Measurements from ENCODE around the gene DOK5.

DOK5 gene

DNA sequence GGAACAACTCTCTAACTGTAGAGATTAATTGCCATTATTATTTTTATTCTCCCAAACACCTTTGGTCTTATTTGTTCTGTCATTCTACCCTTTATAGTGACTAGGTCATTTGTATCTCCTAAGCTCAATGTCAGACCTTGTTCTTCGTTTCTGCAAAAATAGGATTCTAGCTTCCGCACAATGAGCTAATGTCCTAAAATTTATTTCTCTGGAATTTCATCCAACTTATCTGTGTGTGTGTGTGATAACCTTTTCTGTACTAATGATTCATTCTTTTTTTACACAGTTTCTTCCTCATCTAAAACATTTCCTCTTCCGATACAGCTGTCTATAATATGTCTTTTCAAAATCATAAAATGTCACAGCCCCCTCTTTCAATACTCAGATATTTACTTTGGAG lies 84.5 kb downstream of the DOK5 start:
- no peaks in the 10 kb centered on the region for H3K9me3 ChIP-seq (ENCODE audit: control insufficient read depth, insufficient read depth, low read length)
- no peaks in the 10 kb centered on the region for H3K27me3 ChIP-seq (ENCODE audit: control insufficient read depth, insufficient read depth, low read length)

DNA sequence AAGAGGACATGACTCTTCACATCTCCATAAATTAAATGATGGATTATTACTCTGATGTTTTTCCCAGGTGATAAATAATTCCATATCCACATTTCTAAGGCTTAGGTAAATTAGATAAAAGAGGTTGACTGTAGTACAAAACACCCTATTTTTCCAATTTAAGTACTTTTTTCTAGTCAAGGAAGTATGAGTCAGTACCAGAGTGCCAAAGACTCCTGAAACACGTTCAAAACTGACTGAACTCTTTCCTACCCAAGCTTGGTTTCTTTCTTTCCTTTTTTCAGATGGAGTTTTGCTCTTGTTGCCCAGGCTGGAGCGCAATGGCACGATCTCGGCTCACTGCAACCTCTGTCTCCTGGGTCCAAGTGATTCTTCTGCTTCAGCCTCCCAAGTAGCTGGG lies 85.0 kb downstream of the DOK5 start:
- Histone ChIP-seq H3K27ac (ENCODE audit: low read depth, low read length) (no peak overlapping the region), H3K4me3 (ENCODE audit: low read depth, low read length) (no peak overlapping the region), H3K36me3 (ENCODE audit: control insufficient read depth, insufficient read depth, low read length) (no peaks in the 10 kb centered on the region), H3K9me3 (ENCODE audit: control insufficient read depth, insufficient read depth, low read length) (no peaks in the 10 kb centered on the region), H3K9ac (ENCODE audit: low read depth, low read length) (no peak overlapping the region), H3K27me3 (ENCODE audit: control insufficient read depth, insufficient read depth, low read length) (no peaks in the 10 kb centered on the region), H3K4me1 (ENCODE audit: control insufficient read depth, insufficient read depth, low read length) (no peaks in the 10 kb centered on the region)

More for the DNA sequence above, 84.5 kb downstream of the DOK5 start:
- Histone ChIP-seq H3K4me3 (ENCODE audit: low read depth, low read length) (no peak overlapping the region), H3K36me3 (ENCODE audit: control insufficient read depth, insufficient read depth, low read length) (no peaks in the 10 kb centered on the region), H3K27ac (ENCODE audit: low read depth, low read length) (no peak overlapping the region), H3K9ac (ENCODE audit: low read depth, low read length) (no peak overlapping the region), H3K4me1 (ENCODE audit: control insufficient read depth, insufficient read depth, low read length) (peaks cover 4% of the 10 kb centered on the region)

DNA sequence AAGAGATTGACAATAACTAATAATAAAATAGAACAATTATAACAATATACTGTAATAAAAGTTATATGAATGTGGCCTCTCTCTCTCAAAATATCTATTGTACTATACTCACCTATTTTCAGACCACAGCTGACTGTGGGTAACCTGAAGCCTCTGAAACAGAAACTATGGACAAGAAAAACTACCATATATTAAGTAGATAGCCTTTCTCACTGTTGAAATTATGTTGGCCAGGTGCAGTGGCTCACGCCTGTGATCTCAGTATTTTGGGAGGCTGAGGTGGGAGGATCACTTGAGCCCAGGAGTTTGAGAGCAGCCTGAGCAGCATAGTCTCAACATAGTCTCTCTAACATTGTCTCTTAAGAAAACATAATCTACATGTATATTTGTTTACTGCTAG lies 89.9 kb downstream of the DOK5 start:
- no peak overlapping the region for H3K27ac ChIP-seq (ENCODE audit: low read depth, low read length)
- no peaks in the 10 kb centered on the region for H3K36me3 ChIP-seq (ENCODE audit: control insufficient read depth, insufficient read depth, low read length)
- no peaks in the 10 kb centered on the region for H3K27me3 ChIP-seq (ENCODE audit: control insufficient read depth, insufficient read depth, low read length)

DNA sequence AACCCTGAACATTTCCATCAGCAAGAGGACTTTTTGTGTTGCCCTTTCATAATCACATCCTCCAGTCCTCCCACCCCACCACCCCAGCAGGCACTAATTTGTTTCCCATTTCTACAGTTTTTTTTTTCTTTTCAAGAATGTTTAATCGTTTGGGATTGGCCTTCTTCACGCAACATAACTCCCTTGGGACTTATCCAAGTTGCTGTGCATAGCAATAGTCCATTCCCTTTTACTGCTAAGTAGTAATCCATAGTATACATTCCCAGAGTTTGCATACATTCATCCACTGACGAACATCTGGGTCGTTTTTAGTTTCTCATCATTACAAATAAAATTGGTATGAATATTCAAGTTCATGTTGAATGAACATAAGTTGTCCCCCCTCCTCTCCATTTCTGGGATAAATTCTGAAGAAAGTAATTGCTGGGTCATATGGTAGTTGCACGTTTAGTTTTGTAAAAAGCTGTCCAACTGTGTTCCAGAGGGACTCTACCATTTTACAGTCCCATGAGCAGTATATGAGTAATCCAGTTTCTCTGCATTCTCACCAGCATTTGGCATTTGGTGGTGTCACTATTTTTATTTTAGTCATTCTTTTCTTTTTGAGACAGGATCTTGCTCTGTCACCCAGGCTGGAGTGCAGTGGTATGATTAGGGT lies 90.8 kb downstream of the DOK5 start:
- H3K4me1 ChIP-seq (ENCODE audit: control insufficient read depth, insufficient read depth, low read length) = no peaks in the 10 kb centered on the region
- H3K4me3 ChIP-seq (ENCODE audit: low read depth, low read length) = no peak overlapping the region
- H3K27me3 ChIP-seq (ENCODE audit: control insufficient read depth, insufficient read depth, low read length) = no peaks in the 10 kb centered on the region
- H3K9ac ChIP-seq (ENCODE audit: low read depth, low read length) = no peak overlapping the region
- no peaks in the 10 kb centered on the region for H3K9me3 ChIP-seq (ENCODE audit: control insufficient read depth, insufficient read depth, low read length)
- no peaks in the 10 kb centered on the region for H3K36me3 ChIP-seq (ENCODE audit: control insufficient read depth, insufficient read depth, low read length)
- no peak overlapping the region for H3K27ac ChIP-seq (ENCODE audit: low read depth, low read length)

More for the DNA sequence above, 89.9 kb downstream of the DOK5 start:
- Histone ChIP-seq H3K4me3 (ENCODE audit: low read depth, low read length) (no peak overlapping the region), H3K9me3 (ENCODE audit: control insufficient read depth, insufficient read depth, low read length) (no peaks in the 10 kb centered on the region), H3K9ac (ENCODE audit: low read depth, low read length) (no peak overlapping the region), H3K4me1 (ENCODE audit: control insufficient read depth, insufficient read depth, low read length) (no peaks in the 10 kb centered on the region)

DNA sequence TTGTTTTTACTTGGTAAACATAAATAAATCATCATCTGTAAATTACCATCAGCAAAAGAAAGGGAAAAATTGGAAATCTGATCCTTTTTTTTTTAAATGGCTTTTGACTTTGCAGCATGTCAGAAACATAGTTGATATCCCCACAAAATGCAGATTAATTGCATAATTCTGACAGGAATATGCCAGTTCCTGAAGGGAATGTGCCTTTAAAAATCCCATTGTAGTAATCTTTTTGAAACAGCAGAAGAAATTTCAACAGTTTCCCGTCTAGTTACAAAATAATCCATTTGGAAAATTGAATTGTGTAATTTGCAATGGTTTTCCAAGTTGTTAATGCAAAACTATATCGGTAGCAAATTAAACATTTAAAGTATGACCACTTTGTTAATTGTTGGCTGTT lies 95.2 kb downstream of the DOK5 start:
- H3K27me3 ChIP-seq (ENCODE audit: control insufficient read depth, insufficient read depth, low read length) = no peaks in the 10 kb centered on the region
- no peaks in the 10 kb centered on the region for H3K36me3 ChIP-seq (ENCODE audit: control insufficient read depth, insufficient read depth, low read length)
- no peak overlapping the region for H3K27ac ChIP-seq (ENCODE audit: low read depth, low read length)
- no peaks in the 10 kb centered on the region for H3K4me1 ChIP-seq (ENCODE audit: control insufficient read depth, insufficient read depth, low read length)
- H3K4me3 ChIP-seq (ENCODE audit: low read depth, low read length) = no peak overlapping the region
- no peaks in the 10 kb centered on the region for H3K9me3 ChIP-seq (ENCODE audit: control insufficient read depth, insufficient read depth, low read length)
- no peak overlapping the region for H3K9ac ChIP-seq (ENCODE audit: low read depth, low read length)

DNA sequence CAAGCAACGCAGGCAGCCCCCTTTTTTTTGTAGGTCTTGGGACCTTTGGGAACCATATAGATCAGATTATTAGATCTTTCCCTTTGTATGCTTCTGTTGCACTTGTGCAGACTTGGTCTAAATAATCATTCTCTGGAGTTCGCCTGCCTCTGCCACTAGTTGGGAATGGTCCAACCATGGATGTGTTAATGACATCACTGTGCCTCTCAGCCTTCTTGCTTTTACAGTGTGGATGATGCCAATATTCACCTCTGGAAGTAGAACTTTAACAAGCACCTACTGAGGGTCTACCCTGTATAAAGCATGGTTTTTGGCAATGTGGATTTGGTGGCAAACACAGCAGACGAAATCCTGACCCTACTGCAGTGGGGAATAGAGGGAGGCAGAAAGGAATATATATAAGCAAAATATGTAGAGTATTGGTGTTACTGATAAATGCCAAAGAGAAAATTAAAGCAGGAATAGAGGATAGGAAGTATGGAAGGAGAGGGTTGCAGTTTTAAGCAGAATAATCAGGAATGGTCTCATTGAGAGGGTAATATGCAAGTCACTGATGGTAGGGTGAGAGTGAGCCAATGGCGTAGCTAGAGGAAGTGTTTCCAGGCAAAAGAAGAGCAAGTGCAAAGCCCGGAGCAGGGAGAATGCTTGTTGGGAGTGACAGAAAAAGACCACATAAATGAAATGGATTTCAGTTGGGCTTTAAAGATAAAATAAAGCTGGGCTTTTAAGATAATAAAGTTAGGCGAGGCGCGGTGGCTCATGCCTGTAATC lies 97.5 kb downstream of the DOK5 start:
- Histone ChIP-seq H3K36me3 (ENCODE audit: control insufficient read depth, insufficient read depth, low read length) (no peaks in the 10 kb centered on the region), H3K27ac (ENCODE audit: low read depth, low read length) (no peak overlapping the region), H3K4me3 (ENCODE audit: low read depth, low read length) (no peak overlapping the region), H3K27me3 (ENCODE audit: control insufficient read depth, insufficient read depth, low read length) (no peaks in the 10 kb centered on the region), H3K9me3 (ENCODE audit: control insufficient read depth, insufficient read depth, low read length) (no peaks in the 10 kb centered on the region), H3K9ac (ENCODE audit: low read depth, low read length) (no peak overlapping the region), H3K4me1 (ENCODE audit: control insufficient read depth, insufficient read depth, low read length) (no peaks in the 10 kb centered on the region)

DNA sequence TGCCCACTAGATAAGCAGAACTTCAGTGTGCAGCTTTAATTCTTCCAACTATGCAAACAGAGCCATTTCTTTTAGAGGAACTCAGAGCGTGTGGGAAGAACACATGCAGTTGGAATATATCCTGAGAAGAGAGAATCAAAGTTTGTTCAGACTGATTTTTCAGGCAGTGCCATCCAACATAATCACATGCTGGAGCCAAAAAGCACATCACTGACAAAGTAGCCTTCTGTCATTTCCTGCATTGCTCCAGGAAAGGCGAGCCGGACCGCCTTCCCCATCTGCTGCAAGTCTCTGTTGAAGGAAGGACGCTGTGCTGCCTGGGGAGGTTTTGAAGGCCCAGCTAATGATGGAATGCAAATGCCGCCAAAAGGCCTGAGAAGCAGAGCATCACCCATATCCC lies 98.4 kb downstream of the DOK5 start:
- H3K27me3 ChIP-seq (ENCODE audit: control insufficient read depth, insufficient read depth, low read length) = no peaks in the 10 kb centered on the region
- H3K9me3 ChIP-seq (ENCODE audit: control insufficient read depth, insufficient read depth, low read length) = no peaks in the 10 kb centered on the region
- no peak overlapping the region for H3K27ac ChIP-seq (ENCODE audit: low read depth, low read length)
- H3K36me3 ChIP-seq (ENCODE audit: control insufficient read depth, insufficient read depth, low read length) = no peaks in the 10 kb centered on the region
- H3K4me1 ChIP-seq (ENCODE audit: control insufficient read depth, insufficient read depth, low read length) = no peaks in the 10 kb centered on the region
- no peak overlapping the region for H3K4me3 ChIP-seq (ENCODE audit: low read depth, low read length)
- no peak overlapping the region for H3K9ac ChIP-seq (ENCODE audit: low read depth, low read length)

DNA sequence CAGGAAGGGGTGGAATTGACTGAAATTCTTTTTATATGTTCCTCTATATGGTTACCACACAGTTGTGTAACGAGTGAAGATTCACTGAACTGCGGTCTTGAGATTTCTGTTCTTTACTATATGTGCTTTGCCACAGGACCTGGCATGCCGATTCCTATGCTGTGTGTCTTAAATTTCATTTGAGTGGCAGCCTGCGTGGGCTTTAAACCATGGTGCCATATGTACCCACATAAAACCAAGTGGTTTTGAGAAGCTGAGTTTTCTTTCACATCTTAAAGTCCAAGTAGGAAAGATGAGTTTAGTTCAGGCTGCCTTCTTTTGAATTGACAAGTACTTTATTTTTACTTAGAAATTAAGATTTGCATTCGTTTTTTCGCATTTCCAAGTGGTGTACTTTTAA lies 101.1 kb downstream of the DOK5 start:
- H3K36me3 ChIP-seq (ENCODE audit: control insufficient read depth, insufficient read depth, low read length) = no peaks in the 10 kb centered on the region
- no peaks in the 10 kb centered on the region for H3K27me3 ChIP-seq (ENCODE audit: control insufficient read depth, insufficient read depth, low read length)
- H3K4me1 ChIP-seq (ENCODE audit: control insufficient read depth, insufficient read depth, low read length) = no peaks in the 10 kb centered on the region
- H3K4me3 ChIP-seq (ENCODE audit: low read depth, low read length) = no peak overlapping the region
- H3K9me3 ChIP-seq (ENCODE audit: control insufficient read depth, insufficient read depth, low read length) = no peaks in the 10 kb centered on the region
- H3K9ac ChIP-seq (ENCODE audit: low read depth, low read length) = no peak overlapping the region
- H3K27ac ChIP-seq (ENCODE audit: low read depth, low read length) = no peak overlapping the region

DNA sequence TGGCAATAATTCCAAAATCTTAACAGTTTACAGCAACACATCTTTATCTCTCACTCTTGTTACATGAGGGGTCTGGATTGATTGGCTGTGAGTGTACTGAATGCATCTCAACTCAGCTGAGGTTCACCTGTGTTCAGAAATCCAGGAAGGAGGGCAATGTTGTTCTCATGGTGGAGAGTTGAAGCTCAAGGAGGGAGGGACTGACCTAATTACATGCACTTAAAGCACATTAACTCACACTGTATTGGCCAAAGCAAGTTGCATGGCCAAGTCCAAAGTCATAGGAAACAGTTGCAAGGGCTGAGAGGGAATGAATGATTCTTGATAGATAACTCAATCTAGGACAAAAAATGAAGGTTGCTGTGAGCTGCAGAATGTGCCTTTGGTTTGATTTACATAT lies 102.2 kb downstream of the DOK5 start:
- H3K4me3 ChIP-seq (ENCODE audit: low read depth, low read length) = no peak overlapping the region

DNA sequence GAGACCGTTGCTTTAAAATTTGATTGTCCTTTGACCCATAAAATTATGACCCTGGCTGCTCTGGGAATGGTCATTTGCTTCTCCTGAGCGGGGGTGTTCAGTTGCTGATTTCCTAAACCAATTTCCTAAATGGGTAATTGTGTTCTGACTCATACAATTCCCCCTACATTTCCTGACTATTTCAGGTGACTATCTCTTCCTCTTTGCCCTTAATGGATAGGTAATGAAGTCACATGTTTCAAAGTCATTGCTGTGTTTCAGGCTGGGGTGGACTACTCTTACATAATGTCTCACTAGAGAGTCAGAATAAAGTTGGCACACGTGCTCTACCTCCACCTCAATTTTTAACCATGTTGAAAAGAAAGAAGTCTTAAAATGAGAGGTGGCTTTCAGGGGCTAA lies 109.8 kb downstream of the DOK5 start:
- no peak overlapping the region for H3K9ac ChIP-seq (ENCODE audit: low read depth, low read length)
- no peak overlapping the region for H3K27ac ChIP-seq (ENCODE audit: low read depth, low read length)
- H3K4me1 ChIP-seq (ENCODE audit: control insufficient read depth, insufficient read depth, low read length) = no peaks in the 10 kb centered on the region
- H3K4me3 ChIP-seq (ENCODE audit: low read depth, low read length) = no peak overlapping the region
- H3K36me3 ChIP-seq (ENCODE audit: control insufficient read depth, insufficient read depth, low read length) = no peaks in the 10 kb centered on the region
- H3K9me3 ChIP-seq (ENCODE audit: control insufficient read depth, insufficient read depth, low read length) = no peaks in the 10 kb centered on the region
- H3K27me3 ChIP-seq (ENCODE audit: control insufficient read depth, insufficient read depth, low read length) = no peaks in the 10 kb centered on the region

More for the DNA sequence above, 102.2 kb downstream of the DOK5 start:
- no peaks in the 10 kb centered on the region for H3K27me3 ChIP-seq (ENCODE audit: control insufficient read depth, insufficient read depth, low read length)
- no peak overlapping the region for H3K27ac ChIP-seq (ENCODE audit: low read depth, low read length)
- no peaks in the 10 kb centered on the region for H3K4me1 ChIP-seq (ENCODE audit: control insufficient read depth, insufficient read depth, low read length)
- no peaks in the 10 kb centered on the region for H3K36me3 ChIP-seq (ENCODE audit: control insufficient read depth, insufficient read depth, low read length)
- no peaks in the 10 kb centered on the region for H3K9me3 ChIP-seq (ENCODE audit: control insufficient read depth, insufficient read depth, low read length)
- no peak overlapping the region for H3K9ac ChIP-seq (ENCODE audit: low read depth, low read length)

DNA sequence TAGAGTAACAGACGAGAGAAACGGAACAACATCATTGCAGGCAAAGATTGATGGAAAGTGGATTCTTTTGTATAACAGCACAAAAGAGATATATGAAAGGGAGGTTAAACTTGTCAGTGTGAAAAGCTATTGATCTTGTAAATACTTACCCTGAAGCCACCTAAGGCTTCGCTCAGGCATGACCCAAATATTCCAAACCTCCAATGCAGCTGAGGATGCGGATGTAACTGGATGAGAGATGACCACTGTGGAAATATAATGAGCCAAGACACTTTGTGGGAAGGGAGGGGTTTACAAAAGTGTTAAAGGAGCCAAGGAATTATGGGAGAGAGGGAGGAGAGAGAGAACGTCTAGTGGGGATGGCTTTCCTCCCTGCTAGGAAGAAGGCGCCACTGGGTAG lies 112.0 kb downstream of the DOK5 start:
- Histone ChIP-seq H3K27me3 (ENCODE audit: control insufficient read depth, insufficient read depth, low read length) (no peaks in the 10 kb centered on the region), H3K9me3 (ENCODE audit: control insufficient read depth, insufficient read depth, low read length) (no peaks in the 10 kb centered on the region), H3K9ac (ENCODE audit: low read depth, low read length) (no peak overlapping the region), H3K4me1 (ENCODE audit: control insufficient read depth, insufficient read depth, low read length) (no peaks in the 10 kb centered on the region), H3K4me3 (ENCODE audit: low read depth, low read length) (no peak overlapping the region), H3K27ac (ENCODE audit: low read depth, low read length) (no peak overlapping the region), H3K36me3 (ENCODE audit: control insufficient read depth, insufficient read depth, low read length) (no peaks in the 10 kb centered on the region)
